Measurements from ENCODE around the gene SDC3.

SDC3 gene

GRCh38 chr1:30880678-30881318, 27.8 kb downstream of the SDC3 start:
- Histone ChIP-seq H4K20me1 (ENCODE audit: insufficient read depth, low read length) (no peaks in the 10 kb centered on the region), H3K79me2 (ENCODE audit: low read length) (no peaks in the 10 kb centered on the region), H3K36me3 (replicated peaks; ENCODE audit: low read depth, low read length) (no peaks in the 10 kb centered on the region), H2AFZ (ENCODE audit: low read depth, low read length) (no peak overlapping the region), H3K27ac (ENCODE audit: low read length) (no peak overlapping the region), H3K4me2 (ENCODE audit: low read length) (peak overlapping the region; percentile 55), H3K9me3 (ENCODE audit: insufficient read depth, low read length) (no peaks in the 10 kb centered on the region), H3K4me1 (ENCODE audit: low read length) (peaks cover 13% of the 10 kb centered on the region), H3K9ac (ENCODE audit: low read length) (no peak overlapping the region), H3K4me3 (ENCODE audit: low read length) (peak overlapping the region; percentile 5; the same call in 1 of the 2 replicates), H3K27me3 (ENCODE audit: low read depth, low read length) (peaks cover 23% of the 10 kb centered on the region)
- TF ChIP-seq EZH2phosphoT487 (IDR thresholded peaks at IDR 0.05; ENCODE audit: low read depth) (no peak), CTCF (IDR thresholded peaks at IDR 0.05; ENCODE audit: low read depth, low read length) (no peak)

- no peaks in the 10 kb centered on the region for H4K20me1 ChIP-seq (ENCODE audit: insufficient read depth, low read length)
- no peak for TF ChIP-seq CTCF (IDR thresholded peaks at IDR 0.05; ENCODE audit: low read depth, low read length)
- no peak for TF ChIP-seq EZH2phosphoT487 (IDR thresholded peaks at IDR 0.05; ENCODE audit: low read depth)
- no peak overlapping the region for H3K4me2 ChIP-seq (ENCODE audit: low read length)
- no peak overlapping the region for H3K4me3 ChIP-seq (ENCODE audit: low read length)
- no peaks in the 10 kb centered on the region for H3K79me2 ChIP-seq (ENCODE audit: low read length)
- no peak overlapping the region for H2AFZ ChIP-seq (ENCODE audit: low read depth, low read length)
- H3K9ac ChIP-seq (ENCODE audit: low read length), result no peak overlapping the region
- no peak overlapping the region for H3K27ac ChIP-seq (ENCODE audit: low read length)
- no peaks in the 10 kb centered on the region for H3K9me3 ChIP-seq (ENCODE audit: insufficient read depth, low read length)
- peaks cover 23% of the 10 kb centered on the region for H3K27me3 ChIP-seq (ENCODE audit: low read depth, low read length)
- peaks cover 13% of the 10 kb centered on the region for H3K4me1 ChIP-seq (ENCODE audit: low read length)
- no peaks in the 10 kb centered on the region for H3K36me3 ChIP-seq (replicated peaks; ENCODE audit: low read depth, low read length)
Measured at GRCh38 chr1:30879940-30880677, 28.4 kb downstream of the SDC3 start.

GRCh38 chr1:30879126-30879786, 29.3 kb downstream of the SDC3 start:
- H3K27me3 ChIP-seq (ENCODE audit: low read depth, low read length), result peaks cover 16% of the 10 kb centered on the region

More at GRCh38 chr1:30879126-30879786, 29.3 kb downstream of the SDC3 start:
- no peak for TF ChIP-seq CTCF (IDR thresholded peaks at IDR 0.05; ENCODE audit: low read depth, low read length)
- no peak overlapping the region for H3K4me2 ChIP-seq (ENCODE audit: low read length)
- H3K79me2 ChIP-seq (ENCODE audit: low read length), result no peaks in the 10 kb centered on the region
- H3K4me3 ChIP-seq (ENCODE audit: low read length), result no peak overlapping the region
- no peaks in the 10 kb centered on the region for H4K20me1 ChIP-seq (ENCODE audit: insufficient read depth, low read length)
- no peak overlapping the region for H3K9ac ChIP-seq (ENCODE audit: low read length)
- H3K4me1 ChIP-seq (ENCODE audit: low read length), result peaks cover 13% of the 10 kb centered on the region
- no peaks in the 10 kb centered on the region for H3K9me3 ChIP-seq (ENCODE audit: insufficient read depth, low read length)
- no peak overlapping the region for H2AFZ ChIP-seq (ENCODE audit: low read depth, low read length)
- no peak overlapping the region for H3K27ac ChIP-seq (ENCODE audit: low read length)
- no peaks in the 10 kb centered on the region for H3K36me3 ChIP-seq (replicated peaks; ENCODE audit: low read depth, low read length)

Data from OCI-LY3 (cell line).